HL-60/S4 treated with retinoic acid at 250 ng/mL for 4 days and 3 days (cell line): ENCODE results near the gene PITPNM3.

Experiments
- in situ Hi-C: fragments of 300-500 bp; cut with MboI; formaldehyde crosslinking; loops from 2 replicates; pipeline ENCODE4 v1.7.0; 2022; ENCODE audit warnings: low sequenced_read_pairs

Gene PITPNM3

DNA sequence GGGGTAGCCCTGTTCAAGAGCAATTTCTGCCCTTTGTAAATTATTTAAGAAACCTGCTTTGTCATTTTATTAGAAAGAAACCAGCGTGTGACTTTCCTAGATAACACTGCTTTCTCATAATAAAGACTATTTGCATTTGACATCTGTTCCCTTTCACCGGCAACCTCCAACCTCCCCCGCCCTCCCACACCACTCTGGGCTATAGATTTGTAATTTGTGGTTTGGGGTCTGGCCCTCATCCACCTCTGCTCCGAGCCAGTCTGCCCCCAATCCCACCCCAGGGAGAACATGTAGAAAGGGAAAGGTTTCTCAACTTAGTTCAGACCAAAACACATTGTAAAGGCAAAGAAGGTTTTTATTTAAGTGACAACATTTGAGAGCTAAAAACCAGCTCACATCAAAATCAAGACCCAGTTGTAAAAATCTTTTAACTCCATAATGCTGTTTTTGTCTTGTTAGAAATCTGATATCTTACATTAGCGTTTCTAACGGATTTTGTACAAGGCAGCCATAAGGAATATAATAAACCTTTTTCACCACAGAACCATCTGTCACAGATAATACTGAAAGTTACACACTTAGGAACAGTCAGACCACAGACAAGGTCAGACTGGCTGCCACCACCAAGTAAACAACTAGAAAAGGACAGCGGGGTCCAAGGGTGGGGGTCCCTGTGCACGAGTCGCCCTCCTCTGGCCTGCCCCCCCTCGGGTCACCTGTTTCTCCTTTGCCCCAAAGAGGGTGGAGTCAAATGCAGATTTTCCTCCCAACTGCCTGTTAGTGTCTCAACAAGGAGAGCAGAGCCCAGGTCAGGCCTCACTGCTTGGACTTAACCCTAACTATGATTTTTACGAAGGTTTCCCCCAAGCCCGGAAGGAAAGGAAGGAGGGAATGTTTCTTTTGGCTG, 105.2 kb downstream of the PITPNM3 start:
- in situ Hi-C loops, result loop anchor here (25.0 kb wide), 1 partner anchor 561 kb away; the partner anchor contains the start of genes BCL6B and RNASEK

DNA sequence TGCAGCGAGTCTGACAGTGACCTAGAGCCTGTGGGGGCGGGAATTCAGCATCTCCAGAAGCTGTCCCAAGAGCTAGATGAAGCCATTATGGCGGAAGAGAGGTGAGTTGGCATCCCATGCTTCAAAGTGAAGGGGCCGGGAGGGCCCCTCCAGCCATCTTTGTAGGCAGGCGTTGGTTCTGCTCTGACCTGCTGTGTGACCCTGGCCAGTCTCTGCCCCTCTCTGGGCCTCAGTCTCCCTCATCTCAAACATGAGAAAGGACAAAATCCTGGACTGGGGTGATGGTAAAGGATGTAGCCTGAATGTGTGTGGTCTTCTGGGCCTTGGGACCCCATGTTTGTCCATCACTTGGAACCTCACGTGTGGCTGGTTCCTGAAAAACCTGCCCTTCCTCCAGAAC, 107.0 kb downstream of the PITPNM3 start:
- in situ Hi-C loops, result no loop called here

DNA sequence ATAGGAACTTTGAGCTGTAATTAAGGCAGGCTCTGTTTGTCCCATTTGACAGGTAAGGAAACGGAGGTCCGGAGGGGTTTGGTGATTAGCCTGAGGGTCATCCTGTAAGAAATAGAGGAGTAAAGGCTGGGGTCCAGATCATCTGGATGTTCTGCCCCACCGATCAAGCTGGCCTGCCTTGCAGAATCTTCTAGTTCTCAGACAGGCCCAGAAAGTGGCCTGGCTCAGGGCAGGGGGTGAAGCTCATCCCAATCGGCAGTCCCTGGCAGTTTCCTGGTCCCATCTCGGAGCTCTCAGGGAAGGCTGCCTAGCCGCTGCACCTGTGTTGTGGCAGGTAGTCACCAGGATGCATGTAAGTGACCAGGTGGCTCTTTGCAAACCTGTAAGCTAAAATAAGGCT, 107.9 kb downstream of the PITPNM3 start:
- in situ Hi-C loops, result no loop called here

- in situ Hi-C loops, result no loop called here
Measured at GRCh38 chr17:6446516-6447100, 109.7 kb downstream of the PITPNM3 start.

- in situ Hi-C loops, result no loop called here
Measured at GRCh38 chr17:6444571-6445335, 111.6 kb downstream of the PITPNM3 start.

DNA sequence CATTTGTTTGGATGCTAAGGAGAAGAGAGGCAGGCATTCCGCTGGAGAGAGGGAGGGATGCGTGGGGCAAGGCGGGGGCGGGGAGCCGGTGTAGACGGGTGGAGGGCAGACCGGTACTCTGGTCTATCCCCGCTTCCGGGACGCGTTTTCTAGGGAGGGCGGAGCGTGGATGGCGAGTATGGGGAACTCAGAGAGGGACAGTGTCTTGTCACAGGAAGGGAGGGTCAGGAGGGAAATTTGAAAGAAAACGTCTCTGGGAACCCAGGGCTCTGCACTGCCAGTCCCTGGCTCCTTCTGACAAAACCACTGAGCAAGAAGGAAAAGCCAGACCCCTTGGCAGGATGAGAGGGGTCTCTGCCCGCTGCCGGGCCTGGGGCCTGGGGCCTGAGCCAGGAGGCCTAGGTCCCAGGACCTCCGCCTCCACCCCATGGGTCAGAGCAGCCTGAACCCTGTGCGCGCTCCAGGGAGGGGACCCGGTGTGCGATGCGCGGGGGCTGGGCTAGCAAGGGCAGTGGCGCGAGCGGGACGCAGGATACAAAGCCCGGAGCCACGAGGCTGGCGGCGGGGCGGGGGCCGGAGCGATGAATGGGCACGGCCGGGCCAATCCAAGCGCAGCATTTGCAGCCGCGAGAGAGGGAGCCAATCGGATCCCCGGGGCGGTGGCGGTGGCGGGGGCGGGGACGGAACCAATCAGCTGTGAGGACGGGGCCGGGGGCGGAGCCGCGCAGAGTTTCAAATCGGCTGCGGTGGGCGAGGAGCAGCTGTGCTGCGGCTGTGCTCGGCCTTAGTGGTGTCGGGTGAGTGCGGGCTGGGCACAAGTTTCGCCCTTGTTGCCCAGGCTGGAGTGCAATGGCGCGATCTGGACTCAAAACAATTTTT, 112.4 kb downstream of the PITPNM3 start, which contains the start of gene PIMREG:
PIMREG (plus strand) TSS at position 764 of the 879 bp plus-strand sequence. CDS start 656 bp downstream, outside the sequence.
- in situ Hi-C loops, result no loop called here

GRCh38 chr17:6442775-6443174, 113.6 kb downstream of the PITPNM3 start:
- in situ Hi-C loops, result no loop called here

GRCh38 chr17:6439951-6440350, 116.4 kb downstream of the PITPNM3 start:
- in situ Hi-C loops, result loop anchor here (10.0 kb wide), 1 partner anchor 855 kb away; the partner anchor contains the start of gene NLRP1

DNA sequence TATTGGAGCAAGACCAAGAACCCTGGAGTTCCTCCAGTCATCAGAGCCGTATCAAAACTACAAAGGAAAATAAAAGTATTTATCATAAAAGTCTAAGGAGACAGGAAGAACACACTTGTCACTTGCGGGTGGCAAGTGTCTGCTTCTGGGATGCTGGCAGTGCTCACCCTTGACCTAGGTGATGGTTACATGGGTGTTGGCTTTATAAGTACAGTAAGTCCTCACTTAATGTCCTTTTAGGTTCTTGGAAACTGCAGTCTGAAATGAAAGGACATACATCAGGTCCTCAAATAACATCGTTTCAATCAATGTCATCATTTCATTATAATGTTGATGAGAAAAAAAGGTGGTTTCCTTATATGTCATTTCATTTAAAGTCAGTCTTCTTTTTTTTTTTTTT, 118.4 kb downstream of the PITPNM3 start:
- in situ Hi-C loops, result loop anchor here (10.0 kb wide), 1 partner anchor 853 kb away; the partner anchor contains the start of gene NLRP1

- in situ Hi-C loops, result loop anchor here (10.0 kb wide), 1 partner anchor 853 kb away; the partner anchor contains the start of gene NLRP1
Measured at GRCh38 chr17:6437466-6437865, 118.9 kb downstream of the PITPNM3 start.

DNA sequence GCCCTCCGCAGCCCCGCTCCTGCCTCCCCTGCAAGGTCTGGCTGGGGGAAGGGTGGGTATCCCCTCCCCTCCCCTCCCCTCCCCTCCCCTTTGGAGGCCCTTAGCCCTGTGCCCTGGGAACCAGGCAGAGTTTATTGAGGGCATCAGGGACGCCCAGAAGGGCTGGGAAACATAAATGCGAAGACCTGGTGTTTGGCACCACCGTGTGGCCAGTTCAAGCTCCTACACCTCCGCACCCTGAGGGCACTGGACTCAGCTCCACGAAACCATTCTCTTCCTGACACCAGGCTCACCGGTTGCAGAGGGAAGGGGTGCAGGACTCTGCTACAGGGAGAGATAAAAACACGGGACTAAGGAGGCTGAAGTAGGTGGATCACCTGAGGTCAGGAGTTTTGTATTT, 120.4 kb downstream of the PITPNM3 start:
- in situ Hi-C loops, result loop anchor here (10.0 kb wide), 1 partner anchor 851 kb away; the partner anchor contains the start of gene NLRP1

DNA sequence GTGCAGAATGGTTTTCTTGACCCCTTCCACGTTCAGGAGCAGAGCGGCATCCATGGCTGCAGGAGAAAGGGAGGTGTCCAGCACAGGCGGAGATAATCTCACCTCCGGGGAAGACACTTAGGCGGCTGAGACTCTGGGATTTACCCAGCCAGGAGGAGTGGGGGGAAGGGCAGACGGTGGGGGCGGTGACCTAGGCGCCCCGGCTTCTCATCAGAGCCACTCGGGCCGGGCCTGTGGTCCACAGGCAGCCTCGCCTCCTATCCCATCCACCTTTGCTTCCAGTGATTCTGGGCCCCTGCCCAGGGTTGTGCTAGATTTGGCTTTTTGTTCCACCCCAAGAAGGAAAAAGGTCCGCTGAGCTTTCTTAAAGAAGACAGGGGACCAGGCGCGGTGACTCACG, 121.3 kb downstream of the PITPNM3 start, which contains the start of gene AIPL1:
AIPL1 (minus strand) TSS at position 71 of the 400 bp plus-strand sequence; CDS start at position 54, 17 bp downstream.
- in situ Hi-C loops, result loop anchor here (10.0 kb wide), 1 partner anchor 850 kb away; the partner anchor contains the start of gene NLRP1

DNA sequence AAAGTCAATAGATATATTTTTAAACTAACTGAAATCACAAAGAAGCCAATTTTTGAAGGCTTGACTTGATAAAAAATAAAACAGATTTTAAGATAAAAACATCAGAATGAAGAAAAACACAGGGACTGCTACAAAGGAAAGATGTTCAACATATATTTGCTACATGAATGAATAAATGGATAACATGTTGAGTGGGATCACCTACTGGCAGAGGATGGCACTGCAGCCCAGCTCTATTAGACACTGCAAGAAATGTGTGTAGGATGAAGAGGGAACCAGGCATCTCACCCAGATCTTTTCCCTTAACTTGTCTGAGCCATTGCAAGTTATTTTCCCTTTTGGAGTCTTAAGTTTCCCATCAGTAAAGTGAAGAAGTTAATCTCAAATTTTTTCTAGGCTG, 125.6 kb downstream of the PITPNM3 start:
- in situ Hi-C loops, result loop anchor here (10.0 kb wide), 1 partner anchor 846 kb away; the partner anchor contains the start of gene NLRP1

DNA sequence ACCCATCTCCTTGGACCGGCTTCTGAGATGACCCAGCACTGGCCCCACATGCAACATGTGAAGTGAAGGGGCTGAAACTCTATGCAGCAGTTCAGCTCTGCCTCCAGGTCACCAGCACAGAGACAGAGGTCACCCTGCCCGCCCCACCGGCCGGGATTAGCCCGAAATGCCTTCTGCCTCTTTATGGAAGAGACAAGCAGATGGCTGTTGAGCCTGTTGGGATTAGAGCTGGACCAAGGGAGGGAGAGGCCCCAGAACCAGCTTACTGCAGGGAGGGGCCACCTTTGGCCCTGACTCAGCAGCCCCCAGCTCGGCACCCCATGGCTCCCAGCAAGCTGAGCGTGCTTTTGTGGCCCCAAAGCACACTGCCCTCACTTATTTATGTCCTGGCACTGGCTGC, 127.1 kb downstream of the PITPNM3 start:
- in situ Hi-C loops, result no loop called here

DNA sequence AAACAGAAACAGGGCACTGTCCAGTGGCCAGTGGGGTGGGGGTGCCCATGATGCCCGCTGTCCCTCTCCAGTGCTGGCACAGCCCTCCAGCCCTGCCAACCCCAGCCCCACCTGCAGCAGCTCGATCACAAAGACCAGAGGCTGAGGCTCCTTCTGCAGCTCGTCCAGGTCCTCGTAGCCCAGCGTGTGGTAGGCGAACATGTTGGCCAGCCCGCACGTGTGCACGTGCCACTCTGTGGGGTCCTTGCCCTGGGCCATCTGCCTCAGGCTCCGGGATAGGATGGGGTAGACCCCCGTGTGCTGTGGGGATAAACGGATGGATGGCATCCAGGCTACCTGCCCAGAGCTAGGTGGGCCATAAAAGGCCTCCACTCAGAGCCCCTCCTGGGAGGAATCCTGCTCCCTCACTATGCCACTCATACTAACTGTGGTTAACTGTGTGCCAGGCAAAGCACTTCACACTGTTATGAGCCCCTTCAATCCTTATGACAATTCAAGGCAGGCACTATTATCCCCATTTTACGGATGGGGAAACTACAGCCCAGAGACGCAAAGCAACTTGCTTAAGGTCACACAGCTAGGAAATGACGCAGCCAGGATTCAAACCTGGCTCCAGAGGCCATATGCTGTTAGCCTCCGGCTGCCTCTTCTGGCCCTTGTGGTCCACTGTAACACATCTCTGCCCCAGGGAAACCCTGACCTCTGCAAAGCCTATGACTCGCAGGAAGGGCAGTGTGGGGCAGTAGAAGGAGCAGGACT, 128.0 kb downstream of the PITPNM3 start:
- in situ Hi-C loops, result no loop called here

- in situ Hi-C loops, result no loop called here
Measured at GRCh38 chr17:6427279-6427781, 129.0 kb downstream of the PITPNM3 start.

GRCh38 chr17:6426356-6427101, 129.8 kb downstream of the PITPNM3 start:
- in situ Hi-C loops, result no loop called here

DNA sequence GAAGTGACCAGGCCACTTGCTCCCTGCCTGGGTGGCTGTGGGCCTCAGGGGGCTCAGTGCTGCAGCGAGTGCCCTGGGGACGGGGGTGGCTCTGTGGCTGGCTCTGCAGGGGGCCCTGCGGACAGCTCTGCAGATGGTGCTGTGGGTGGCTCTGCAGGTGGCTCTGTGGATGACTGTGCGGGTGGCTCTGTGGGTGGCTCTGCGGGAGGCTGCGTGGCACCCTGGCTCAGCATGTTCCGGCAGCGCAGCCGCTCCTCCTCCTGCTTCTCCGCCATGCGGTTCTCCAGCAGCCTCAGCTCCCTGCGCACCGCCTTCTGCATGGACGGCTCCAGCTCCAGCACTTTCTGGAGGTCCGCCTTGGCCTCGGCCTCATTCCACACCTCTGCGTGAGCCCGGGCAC, 130.9 kb downstream of the PITPNM3 start:
- in situ Hi-C loops, result no loop called here
